HG03342 (cell line): ENCODE results near the gene TMEM192.
"Not testable (repeated sequence)": the region's sequence is repeated elsewhere in the genome, so short reads cannot be mapped to it uniquely, and the experiment has no call there.

Source experiments
- ATAC-seq: cut with Tn5 transposase; IDR thresholded peaks from one replicate; pipeline ENCODE4 v1.9.1; 2021; ENCODE audit warnings: mild to moderate bottlenecking, moderate library complexity; ENCODE audit not compliant: unreplicated experiment

TMEM192 gene

GRCh38 chr4:165112368-165113121 is at the start of gene TMEM192:
Gene TMEM192 (minus strand): TSS chr4:165112860. CDS start chr4:165112773, 87 bp downstream.
- peak; percentile 97 for ATAC-seq

DNA sequence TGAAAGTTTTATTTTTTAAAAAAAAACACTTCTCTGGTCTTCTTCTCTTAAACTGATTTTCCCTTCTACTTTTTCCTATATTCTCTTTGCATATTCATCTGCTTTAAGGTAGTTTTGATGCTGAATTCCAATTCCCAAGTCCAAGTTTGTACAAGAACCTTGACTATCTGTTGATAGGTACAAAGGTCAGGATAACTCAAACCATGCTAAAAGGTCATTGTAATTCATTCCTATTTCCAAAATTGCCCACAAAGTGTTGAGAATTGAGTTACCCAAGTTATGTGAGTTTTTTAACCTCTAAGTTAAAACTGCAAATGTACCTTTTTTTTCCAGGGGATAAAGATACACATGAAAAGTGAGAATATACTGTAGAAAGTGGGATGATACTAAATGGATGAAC is 46.1 kb upstream of the TMEM192 start:
- no peak for ATAC-seq

DNA sequence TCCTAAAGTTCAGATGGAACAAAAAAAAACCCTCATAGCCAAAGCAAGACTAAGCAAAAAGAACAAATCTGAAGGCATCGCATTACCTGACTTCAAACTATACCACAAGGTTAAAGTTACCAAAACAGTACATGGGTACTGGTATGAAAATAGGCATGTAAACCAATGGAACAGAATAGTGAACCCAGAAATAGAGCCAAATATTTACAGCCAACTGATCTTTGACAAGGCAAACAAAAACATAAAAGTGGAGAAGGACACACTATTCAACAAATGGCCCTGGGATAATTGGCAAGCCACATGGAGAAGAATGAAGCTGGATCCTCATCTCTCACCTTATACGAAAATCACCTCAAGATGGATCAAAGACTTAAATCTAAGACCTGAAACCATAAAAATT is 44.2 kb upstream of the TMEM192 start:
- no peak for ATAC-seq

DNA sequence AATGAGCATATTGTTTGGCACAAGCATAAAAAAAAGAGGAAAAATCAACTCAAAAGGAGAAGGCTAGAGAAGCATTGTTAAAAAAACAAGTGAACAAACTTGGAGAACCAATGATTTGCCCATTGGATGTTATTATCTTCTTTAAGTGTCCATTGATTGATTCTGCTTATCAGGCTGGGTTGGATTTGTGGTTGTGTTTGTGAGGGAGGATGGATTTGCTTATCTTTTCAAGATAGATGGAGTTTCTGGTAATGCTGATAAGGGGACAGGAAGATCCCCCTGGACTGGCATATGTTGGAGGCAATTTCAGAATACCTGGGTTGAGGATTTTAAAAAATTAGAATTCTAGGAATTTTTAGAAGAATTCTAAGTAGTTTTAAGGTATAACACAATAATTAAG is 41.8 kb upstream of the TMEM192 start:
- ATAC-seq: no peak

GRCh38 chr4:165152527-165152926 is 39.9 kb upstream of the TMEM192 start:
- no peak for ATAC-seq

DNA sequence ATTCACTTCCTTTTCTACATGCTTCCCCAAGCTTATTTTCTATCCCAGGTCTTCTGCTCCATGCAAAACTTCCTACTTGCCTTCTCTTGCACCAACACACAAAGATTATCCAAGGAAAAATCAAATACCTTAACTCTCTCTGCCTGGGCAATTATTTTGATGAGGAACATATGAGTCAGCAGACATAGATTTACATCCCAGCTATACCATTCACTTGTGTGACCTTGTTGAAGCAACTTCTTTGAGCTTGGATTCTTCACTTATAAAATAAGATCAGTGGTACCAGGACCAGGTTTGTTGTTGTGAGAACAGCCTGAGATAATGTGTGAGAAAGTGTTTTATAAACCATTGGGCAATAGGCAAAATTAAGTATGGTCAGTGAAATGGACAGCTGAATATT is 39.1 kb upstream of the TMEM192 start:
- no peak for ATAC-seq

DNA sequence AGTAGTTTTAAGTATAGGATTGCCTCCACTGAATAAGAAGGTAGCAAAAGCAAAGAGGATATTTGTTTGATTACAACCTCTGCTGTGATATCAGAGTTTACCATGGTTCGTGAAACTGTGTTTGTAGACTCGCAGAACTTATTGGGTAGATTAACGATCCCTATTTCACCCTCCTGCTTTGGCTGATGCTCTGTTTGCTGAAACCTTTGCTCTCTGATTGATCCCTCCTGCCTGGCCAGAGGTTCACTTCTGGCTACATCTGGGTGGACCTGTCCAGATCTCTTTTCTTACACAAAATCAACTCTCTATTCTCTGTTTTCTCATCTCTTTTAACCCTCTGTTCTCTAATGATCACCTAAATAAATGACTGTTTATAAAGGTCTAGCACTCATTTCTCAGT is 37.9 kb upstream of the TMEM192 start:
- ATAC-seq: no peak

- no peak for ATAC-seq
Measured at GRCh38 chr4:165138843-165139242, 26.2 kb upstream of the TMEM192 start.

GRCh38 chr4:165137205-165137604 is 24.5 kb upstream of the TMEM192 start:
- no peak for ATAC-seq

- ATAC-seq: no peak
Measured at GRCh38 chr4:165136529-165136928, 23.9 kb upstream of the TMEM192 start.

GRCh38 chr4:165133150-165133549 is 20.5 kb upstream of the TMEM192 start:
- no peak for ATAC-seq

DNA sequence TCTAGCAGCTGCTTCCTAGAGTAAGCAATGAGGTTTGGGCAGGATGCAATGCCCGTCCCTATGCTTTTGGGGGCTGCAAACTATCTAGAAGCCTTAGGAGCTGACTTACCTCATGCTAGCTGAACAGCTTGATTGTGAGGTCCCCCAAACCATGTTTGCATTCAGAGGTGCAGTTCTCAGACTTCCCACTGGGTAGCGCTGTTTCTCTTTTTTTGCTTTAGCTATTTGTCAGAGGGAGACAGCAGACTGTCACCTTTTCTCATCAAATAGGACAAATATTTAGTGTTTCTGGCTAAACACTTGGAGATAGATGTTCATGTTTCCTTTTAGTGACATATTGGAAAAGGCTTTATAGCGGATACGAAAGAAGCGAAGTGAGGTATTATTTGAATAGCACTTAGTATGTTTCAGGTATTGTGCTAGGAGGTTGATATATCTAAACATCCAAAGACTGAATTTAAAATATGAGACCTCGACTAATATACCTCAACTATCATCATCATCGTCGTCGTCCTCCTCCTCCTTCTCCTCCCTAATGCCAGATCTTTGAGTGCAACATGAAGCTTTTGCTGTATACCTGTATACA is 18.7 kb upstream of the TMEM192 start:
- ATAC-seq: peak; percentile 75

DNA sequence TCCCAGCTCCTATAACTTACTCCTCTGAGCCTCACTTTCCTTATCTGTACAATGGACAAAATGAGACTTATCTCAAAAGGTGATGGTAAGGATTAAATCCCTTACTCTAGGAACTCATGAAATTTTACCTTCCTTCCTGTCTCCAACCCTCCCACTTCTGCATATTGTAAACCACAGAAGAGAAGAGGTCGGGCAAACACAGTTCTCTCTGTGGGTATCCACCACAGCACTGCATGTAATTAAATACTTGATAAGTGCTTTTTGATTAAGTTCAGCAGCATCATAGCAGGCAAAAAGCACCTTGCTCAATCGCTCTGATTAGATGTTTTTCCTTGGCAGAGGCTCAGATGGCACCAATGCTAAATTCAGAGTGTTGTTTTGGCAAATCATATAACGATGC is 17.3 kb upstream of the TMEM192 start:
- no peak for ATAC-seq

DNA sequence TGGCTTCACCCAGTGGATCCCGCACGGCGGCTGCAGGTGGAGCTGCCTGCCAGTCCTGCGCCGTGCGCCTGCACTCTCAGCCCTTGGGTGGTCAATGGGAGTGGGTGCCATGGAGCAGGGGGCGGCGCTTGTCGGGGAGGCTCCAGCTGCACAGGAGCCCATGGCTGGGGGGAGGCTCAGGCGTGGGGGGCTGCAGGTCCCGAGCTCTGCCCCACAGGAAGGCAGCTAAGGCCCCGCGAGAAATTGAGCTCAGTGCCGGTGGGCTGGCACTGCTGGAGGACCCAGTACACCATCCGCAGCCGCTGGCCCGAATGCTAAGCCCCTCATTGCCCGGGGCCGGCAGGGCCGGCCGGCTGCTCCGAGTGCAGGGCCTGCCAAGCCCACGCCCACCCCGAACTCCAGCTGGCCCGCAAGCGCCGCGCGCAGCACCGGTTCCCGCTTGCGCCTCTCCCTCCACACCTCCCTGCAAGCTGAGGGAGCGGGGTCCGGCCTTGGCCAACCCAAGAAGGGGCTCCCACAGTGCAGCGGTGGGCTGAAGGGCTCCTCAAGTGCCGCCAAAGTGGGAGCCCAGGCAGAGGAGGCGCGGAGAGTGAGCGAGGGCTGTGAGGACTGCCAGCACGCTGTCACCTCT is 13.3 kb upstream of the TMEM192 start:
- not testable (repeated sequence) for ATAC-seq

GRCh38 chr4:165124488-165124887 is 11.8 kb upstream of the TMEM192 start:
- no peak for ATAC-seq

DNA sequence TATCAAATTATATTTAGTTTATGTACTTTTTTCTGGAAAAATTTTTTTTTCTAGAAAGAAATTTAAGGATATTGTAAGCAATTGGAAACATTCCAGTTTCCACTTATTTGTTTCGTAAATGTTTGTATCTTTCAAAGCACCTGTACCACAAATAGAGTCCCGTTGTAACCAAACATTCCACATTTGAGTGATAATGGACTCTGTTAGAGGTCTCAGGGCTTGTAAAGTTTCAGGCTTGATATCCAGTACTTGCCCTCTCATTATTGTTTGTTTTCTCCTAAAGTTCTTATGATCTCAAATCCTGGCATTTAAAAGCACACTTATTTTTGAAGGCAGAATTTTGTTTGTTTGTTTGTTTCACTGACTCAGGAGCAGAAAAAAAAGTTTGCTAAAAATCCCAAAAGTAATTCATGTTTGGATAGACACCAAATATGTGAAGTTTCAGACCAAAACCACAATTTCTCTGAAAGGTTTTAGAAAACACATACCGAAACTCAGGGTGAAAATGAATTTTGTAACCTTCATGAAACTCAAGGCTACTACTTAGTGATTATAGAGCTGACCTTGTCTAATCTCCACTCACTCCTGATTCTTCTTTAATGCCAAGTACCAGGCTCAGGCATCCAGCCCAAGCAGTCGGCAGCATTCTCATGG is 5.7 kb upstream of the TMEM192 start:
- ATAC-seq: peak; percentile 88

DNA sequence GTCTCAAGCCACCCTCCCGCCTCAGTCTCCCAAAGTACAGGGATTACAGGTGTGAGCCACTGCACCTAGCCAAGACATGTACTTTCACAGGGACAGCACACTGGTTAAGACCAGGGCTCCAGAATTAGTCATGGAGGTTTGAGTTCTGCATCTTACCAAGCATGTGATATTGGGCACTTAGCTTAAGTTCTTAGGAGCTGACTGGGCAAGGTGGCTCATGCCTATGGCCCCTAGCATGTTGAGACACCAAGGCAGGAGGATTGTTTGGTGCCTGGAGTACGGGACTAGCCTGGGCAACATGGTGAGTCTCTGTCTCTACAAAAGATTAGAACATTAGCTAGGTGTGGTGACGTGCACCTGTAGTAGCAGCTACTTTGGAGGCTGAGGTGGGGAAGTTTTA is 2.6 kb upstream of the TMEM192 start:
- ATAC-seq: no peak

GRCh38 chr4:165111906-165112367 is 723 bp downstream of the TMEM192 start:
- ATAC-seq: no peak

GRCh38 chr4:165106518-165106917 is 6.1 kb downstream of the TMEM192 start:
- ATAC-seq: no peak

DNA sequence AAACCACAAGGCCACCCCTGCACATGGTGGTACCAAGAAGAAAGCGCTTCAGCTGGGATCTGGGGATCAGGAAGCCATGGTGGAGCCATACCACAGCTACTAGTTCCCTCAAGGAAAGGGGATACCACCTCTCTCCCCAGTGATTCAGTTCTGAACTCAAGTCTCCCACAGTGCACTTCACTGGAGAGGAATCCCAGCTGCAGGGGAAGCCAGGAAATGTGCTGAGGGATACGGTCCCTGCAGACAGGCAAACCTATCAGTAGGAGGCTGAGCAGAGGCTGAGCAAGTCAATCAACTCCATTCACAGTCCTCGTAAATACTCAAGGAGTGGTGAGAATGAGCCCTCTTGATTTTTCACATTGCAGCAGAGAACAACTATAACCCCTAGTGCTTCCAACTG is 11.0 kb downstream of the TMEM192 start:
- no peak for ATAC-seq

DNA sequence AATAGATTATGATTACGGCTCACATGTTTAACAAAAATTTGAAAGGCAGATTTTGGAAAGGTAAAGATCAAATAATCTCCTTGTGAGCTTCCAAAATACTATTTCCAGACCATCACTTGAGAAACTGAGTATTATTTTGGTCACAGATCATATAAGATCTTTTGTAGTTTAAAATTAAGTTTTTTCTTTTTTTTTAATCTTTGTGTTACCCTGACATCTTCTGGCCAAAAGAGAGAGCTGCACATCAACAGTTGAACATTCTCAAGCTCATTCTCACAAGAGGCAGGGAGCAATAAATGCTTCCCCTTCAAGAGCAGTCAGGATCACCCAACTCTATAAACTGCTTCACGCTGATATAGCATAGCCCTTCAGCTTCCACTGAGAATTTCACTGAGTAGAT is 15.9 kb downstream of the TMEM192 start:
- no peak for ATAC-seq

DNA sequence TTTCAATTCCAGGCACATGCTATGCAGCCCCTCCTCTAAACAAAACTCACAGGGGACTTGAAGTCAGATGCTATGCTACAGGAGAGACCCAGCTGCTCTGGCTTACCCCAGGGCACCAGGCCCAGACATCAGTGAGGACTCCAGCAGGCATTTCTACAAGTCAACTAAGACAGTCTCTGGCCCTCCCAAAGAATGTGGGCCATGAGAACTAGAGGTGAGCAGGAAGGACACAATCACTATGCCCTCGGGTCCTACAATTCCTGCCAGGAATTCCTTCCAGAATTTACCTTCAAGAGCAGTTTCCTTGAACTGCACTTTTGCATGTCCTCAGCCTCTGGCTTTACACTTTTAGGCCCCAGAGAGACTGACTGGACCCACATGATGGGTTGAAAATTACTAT is 17.4 kb downstream of the TMEM192 start:
- no peak for ATAC-seq
